AG08395 (cell line): Measurements from ENCODE around the gene ORMDL3.
"Not testable (repeated sequence)": the region's sequence is repeated elsewhere in the genome, so short reads cannot be mapped to it uniquely, and the experiment has no call there.

Experiments used
- DNase-seq: peaks from one replicate; pipeline ENCODE4 v3.0.0; 2012; ENCODE audit warnings: mixed read lengths, low spot score

ORMDL3 gene

GRCh38 chr17:39923836-39924690 lies 3.3 kb downstream of the ORMDL3 start:
- peak; percentile 31 for DNase-seq

GRCh38 chr17:39923230-39923629 lies 4.2 kb downstream of the ORMDL3 start:
- no peak for DNase-seq

- DNase-seq: no peak
These were observed 5.4 kb downstream of the ORMDL3 start for GRCh38 chr17:39922006-39922405.

- no peak for DNase-seq
These were observed 6.1 kb downstream of the ORMDL3 start for GRCh38 chr17:39921323-39921722.

GRCh38 chr17:39920218-39921210 lies 6.9 kb downstream of the ORMDL3 start:
- DNase-seq: no peak

GRCh38 chr17:39919087-39919683 lies 8.2 kb downstream of the ORMDL3 start:
- no peak for DNase-seq

- peak; percentile 22 for DNase-seq
These were observed 10.5 kb downstream of the ORMDL3 start for GRCh38 chr17:39916918-39917317.

- no peak for DNase-seq
These were observed 11.8 kb downstream of the ORMDL3 start for GRCh38 chr17:39915559-39915958.

GRCh38 chr17:39913989-39914388 lies 13.4 kb downstream of the ORMDL3 start:
- DNase-seq: no peak

GRCh38 chr17:39908789-39909352 lies 18.5 kb downstream of the ORMDL3 start:
- DNase-seq: no peak

- DNase-seq: no peak
These were observed 22.5 kb downstream of the ORMDL3 start for GRCh38 chr17:39904990-39905288.

GRCh38 chr17:39903158-39903884 lies 24.1 kb downstream of the ORMDL3 start:
- no peak for DNase-seq

GRCh38 chr17:39902027-39902426 lies 25.4 kb downstream of the ORMDL3 start:
- not testable (repeated sequence) for DNase-seq

GRCh38 chr17:39899215-39899614 lies 28.2 kb downstream of the ORMDL3 start:
- DNase-seq: no peak

GRCh38 chr17:39898088-39898487 lies 29.3 kb downstream of the ORMDL3 start:
- DNase-seq: no peak

GRCh38 chr17:39894681-39895376 lies 32.6 kb downstream of the ORMDL3 start:
- no peak for DNase-seq

- DNase-seq: no peak
These were observed 38.2 kb downstream of the ORMDL3 start for GRCh38 chr17:39889200-39889599.

- no peak for DNase-seq
These were observed 40.3 kb downstream of the ORMDL3 start for GRCh38 chr17:39887078-39887477.

- DNase-seq: not testable (repeated sequence)
These were observed 41.3 kb downstream of the ORMDL3 start for GRCh38 chr17:39886102-39886501.

- DNase-seq: no peak
These were observed 54.6 kb downstream of the ORMDL3 start for GRCh38 chr17:39872751-39873150.

GRCh38 chr17:39871801-39872200 lies 55.6 kb downstream of the ORMDL3 start:
- DNase-seq: no peak
